Tibial nerve (tissue), 4 donors: Measurements from ENCODE around the gene CCIN. TPM values are rescaled to one million over a fixed set of nuclear protein-coding genes. Genes with fewer than 3 reads are reported as not detected.

Source experiments
- DNase-seq, 2 donors: peaks; one replicate each; pipeline ENCODE4 v3.0.0-alpha.2; 2019; ENCODE audit warnings: low spot score in 2 of 2
- H3K27ac ChIP-seq, 4 donors: fragments of 200-600 bp; sonication (generic) in 3 of 4; one replicate each; pipeline ENCODE4 v1.5.1; 2017 to 2019; ENCODE audit warnings: mild to moderate bottlenecking in 1 of 4
- H3K27me3 ChIP-seq, 2 donors: fragments of 200-600 bp; sonication (generic) in 1 of 2; one replicate each; pipeline versions ENCODE4 v1.5.1 to v1.6.0; 2017 to 2019
- H3K36me3 ChIP-seq, 3 donors: fragments of 200-600 bp; sonication (generic); one replicate each; pipeline ENCODE4 v1.5.1; 2018 to 2019
- H3K4me1 ChIP-seq, 4 donors: fragments of 200-600 bp; sonication (generic) in 3 of 4; one replicate each; pipeline ENCODE4 v1.5.1; 2017 to 2019
- H3K4me3 ChIP-seq, 4 donors: fragments of 200-600 bp; sonication (generic) in 3 of 4; one replicate each; pipeline ENCODE4 v1.5.1; 2017 to 2019; ENCODE audit warnings: mild to moderate bottlenecking in 1 of 4, moderate library complexity in 1 of 4
- H3K9me3 ChIP-seq, 4 donors: fragments of 200-600 bp; sonication (generic) in 3 of 4; one replicate each; pipeline ENCODE4 v1.5.1; 2017 to 2019
- CTCF ChIP-seq, 5 experiments: fragments of 200-600 bp in 3 of 5; fragments of 450-650 bp in 2 of 5; sonication (generic) in 3 of 5; IDR thresholded peaks; one replicate each; pipeline ENCODE4 v1.5.1; 2016 to 2019; ENCODE audit warnings: antibody characterized with exemption in 5 of 5, mild to moderate bottlenecking in 3 of 5, moderate library complexity in 2 of 5
- EP300 ChIP-seq, 2 donors: sonication (generic); formaldehyde crosslinking; IDR thresholded peaks; one replicate each; pipeline ENCODE4 v1.6.1; 2017; ENCODE audit warnings: antibody characterized with exemption in 2 of 2, mild to moderate bottlenecking in 1 of 2
- POLR2A ChIP-seq, 2 donors: fragments of 450-650 bp; IDR thresholded peaks; one replicate each; pipeline ENCODE4 v1.6.1; 2017; ENCODE audit warnings: antibody characterized with exemption in 2 of 2, mild to moderate bottlenecking in 2 of 2, moderate library complexity in 2 of 2
- whole genome bisulfite sequencing, 2 donors: methylation state at CpG; one replicate each; pipeline ENCODE4 v1.1.5; 2018; 5-methylcytosine and 5-hydroxymethylcytosine counted together
- total RNA-seq, 4 donors: library from RNA; depleted of rRNA; stranded (reverse); fragments of >200 nt; gene quantifications; one replicate each; pipeline ENCODE4 v1.1.0, GENCODE V29; 2016

Gene CCIN
- total RNA-seq, 4 donors from 2014 or later: not detected

GRCh38 chr9:36148311-36149051 is 20.7 kb upstream of the CCIN start:
- Histone ChIP-seq H3K4me3 (no peak overlapping the region), H3K9me3 (peaks cover 0 to 6% (median 0%) of the 10 kb centered on the region in 4 donors), H3K27ac (peak overlapping the region in 3 of 4 donors; percentile 35 to 81 (median 78)), H3K27me3 (no peaks in the 10 kb centered on the region), H3K4me1 (peaks cover 0 to 46% (median 30%) of the 10 kb centered on the region in 4 donors), H3K36me3 (peaks cover 0 to 11% (median 0%) of the 10 kb centered on the region in 3 donors)
- peak; percentile 98 to 99 for DNase-seq
- TF ChIP-seq EP300 (IDR thresholded peaks at IDR 0.05): peak in 1 of 2 donors; percentile 86
- no peak for TF ChIP-seq POLR2A (IDR thresholded peaks at IDR 0.05)
- TF ChIP-seq CTCF (IDR thresholded peaks at IDR 0.05): peak in 1 of 5 experiments; percentile 31
- 29 to 38% methylated on average over 9 to 14 of the region's 14 CpGs for WGBS, 2 donors

DNA sequence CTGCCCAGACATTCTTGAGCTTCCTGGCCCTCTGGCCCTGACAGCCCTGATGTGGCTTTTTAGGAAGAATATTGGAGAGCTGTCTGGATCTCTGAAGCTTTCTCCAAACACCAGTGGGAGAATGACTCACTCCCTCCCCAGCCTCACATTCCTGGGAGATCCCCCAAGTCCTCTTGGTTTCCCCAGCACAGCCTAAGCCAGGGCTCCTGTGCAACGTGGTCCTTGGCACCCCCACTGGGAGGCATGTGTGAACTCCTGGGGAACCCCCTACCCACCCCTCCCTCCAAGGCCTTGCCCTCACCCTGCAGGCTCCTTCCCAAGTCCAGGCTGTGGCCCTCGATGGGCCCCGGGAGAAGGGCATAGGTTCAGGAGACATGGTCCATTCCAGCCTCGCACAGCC is 20.0 kb upstream of the CCIN start:
- no peak for TF ChIP-seq EP300 (IDR thresholded peaks at IDR 0.05)
- no peak for TF ChIP-seq POLR2A (IDR thresholded peaks at IDR 0.05)
- no peak for TF ChIP-seq CTCF (IDR thresholded peaks at IDR 0.05)
- peak overlapping the region in 3 of 4 donors; percentile 35 to 78 (median 65) for H3K27ac ChIP-seq
- DNase-seq: no peak
- peaks cover 0 to 48% (median 29%) of the 10 kb centered on the region in 4 donors for H3K4me1 ChIP-seq
- no peaks in the 10 kb centered on the region for H3K27me3 ChIP-seq
- peaks cover 0 to 6% (median 0%) of the 10 kb centered on the region in 4 donors for H3K9me3 ChIP-seq
- peaks cover 0 to 11% (median 0%) of the 10 kb centered on the region in 3 donors for H3K36me3 ChIP-seq
- H3K4me3 ChIP-seq: no peak overlapping the region
- 19 to 36% methylated on average over 4 of the region's 4 CpGs for WGBS, 2 donors

DNA sequence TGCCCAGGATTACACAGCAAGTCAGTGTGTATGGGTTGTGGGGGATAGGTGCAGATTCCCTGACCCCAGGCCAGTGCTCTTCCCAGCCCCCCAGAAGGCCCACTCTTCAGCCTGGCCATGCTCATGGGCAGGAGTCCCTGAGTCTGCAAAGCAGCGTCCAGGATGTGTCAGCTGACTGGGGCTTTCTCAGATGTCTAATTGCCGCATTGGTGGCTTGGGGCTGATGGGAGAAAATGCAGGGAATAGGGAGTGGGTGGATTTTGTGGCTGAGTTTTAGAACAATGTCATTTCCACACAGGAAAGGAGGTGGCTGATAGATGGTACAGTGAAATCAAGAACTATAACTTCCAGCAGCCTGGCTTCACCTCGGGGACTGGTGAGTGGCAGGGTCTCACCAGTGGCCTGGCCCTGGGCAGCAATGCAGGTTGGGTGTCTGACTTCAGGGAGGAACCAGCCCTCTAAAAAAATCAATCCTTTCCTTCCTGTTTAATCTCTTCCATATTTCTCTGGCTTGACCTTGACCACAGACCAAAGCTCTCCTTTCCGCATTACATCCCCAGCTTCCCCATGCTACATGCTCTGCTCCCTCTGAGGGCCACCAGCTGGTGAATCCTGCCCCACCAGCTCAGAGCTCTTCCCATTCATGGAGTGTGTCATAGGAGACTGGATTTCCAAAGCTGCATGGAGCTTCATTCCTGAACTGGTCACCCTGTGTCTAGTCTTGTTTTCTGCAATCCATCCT is 18.4 kb upstream of the CCIN start:
- no peaks in the 10 kb centered on the region for H3K27me3 ChIP-seq
- peaks cover 0 to 4% (median 0%) of the 10 kb centered on the region in 4 donors for H3K9me3 ChIP-seq
- peak overlapping the region in 2 of 4 donors; percentile 55 to 80 for H3K27ac ChIP-seq
- TF ChIP-seq EP300 (IDR thresholded peaks at IDR 0.05) (no peak), POLR2A (IDR thresholded peaks at IDR 0.05) (no peak), CTCF (IDR thresholded peaks at IDR 0.05) (no peak)
- no peak for DNase-seq
- 47 to 57% methylated on average over 4 of the region's 4 CpGs for WGBS, 2 donors
- peaks cover 0 to 4% (median 0%) of the 10 kb centered on the region in 3 donors for H3K36me3 ChIP-seq
- peaks cover 0 to 57% (median 33%) of the 10 kb centered on the region in 4 donors for H3K4me1 ChIP-seq
- no peak overlapping the region for H3K4me3 ChIP-seq

- H3K4me3 ChIP-seq: no peak overlapping the region
- no peak for DNase-seq
- peaks cover 0 to 9% (median 0%) of the 10 kb centered on the region in 3 donors for H3K36me3 ChIP-seq
- no peaks in the 10 kb centered on the region for H3K27me3 ChIP-seq
- TF ChIP-seq POLR2A (IDR thresholded peaks at IDR 0.05) (no peak), EP300 (IDR thresholded peaks at IDR 0.05) (peak in 1 of 2 donors; percentile 60)
- 77 to 78% methylated on average over 14 of the region's 14 CpGs for WGBS, 2 donors
- H3K4me1 ChIP-seq: peaks cover 0 to 57% (median 33%) of the 10 kb centered on the region in 4 donors
- H3K27ac ChIP-seq: peak overlapping the region in 3 of 4 donors; percentile 42 to 80 (median 55)
- no peaks in the 10 kb centered on the region for H3K9me3 ChIP-seq
Observed at GRCh38 chr9:36151316-36152210, 17.6 kb upstream of the CCIN start.
